Parathyroid adenoma (tissue), 2 donors: ENCODE results near the gene FRMD1.

Source experiments
- H2AFZ ChIP-seq: fragments of 300-600 bp; sonication (generic); one replicate; pipeline ENCODE4 v1.7.0; 2017; ENCODE audit warnings: antibody characterized with exemption, mild to moderate bottlenecking
- H3K27ac ChIP-seq: fragments of 300-600 bp; sonication (generic); one replicate; pipeline ENCODE4 v1.7.0; 2017
- H3K27me3 ChIP-seq: fragments of 300-600 bp; sonication (generic); one replicate; pipeline ENCODE4 v1.7.0; 2017; ENCODE audit warnings: low read length; ENCODE audit not compliant: control insufficient read depth, insufficient read depth
- H3K36me3 ChIP-seq: fragments of 300-600 bp; sonication (generic); one replicate; pipeline ENCODE4 v1.7.0; 2017; ENCODE audit warnings: low read length; ENCODE audit not compliant: control insufficient read depth, insufficient read depth
- H3K4me1 ChIP-seq: fragments of 300-600 bp; sonication (generic); one replicate; pipeline ENCODE4 v1.7.0; 2017; ENCODE audit warnings: control low read depth
- H3K4me2 ChIP-seq: fragments of 300-600 bp; sonication (generic); one replicate; pipeline ENCODE4 v1.7.0; 2017; ENCODE audit warnings: low read length
- H3K4me3 ChIP-seq: fragments of 300-600 bp; sonication (generic); one replicate; pipeline ENCODE4 v1.7.0; 2017; ENCODE audit warnings: low read depth, low read length
- H3K79me2 ChIP-seq: fragments of 300-600 bp; sonication (generic); one replicate; pipeline ENCODE4 v1.7.0; 2017; ENCODE audit warnings: control low read depth
- H3K9ac ChIP-seq: fragments of 300-600 bp; sonication (generic); one replicate; pipeline ENCODE4 v1.7.0; 2017; ENCODE audit warnings: mild to moderate bottlenecking
- H3K9me3 ChIP-seq: fragments of 300-600 bp; sonication (generic); one replicate; pipeline ENCODE4 v1.7.0; 2017; ENCODE audit warnings: low read length; ENCODE audit not compliant: control insufficient read depth
- CTCF ChIP-seq: fragments of 300-600 bp; sonication (generic); IDR thresholded peaks from one replicate; pipeline ENCODE4 v1.7.0; 2017; ENCODE audit warnings: antibody characterized with exemption, mild to moderate bottlenecking
- donor health status: primary hyperparathyroidism.

The FRMD1 gene

GRCh38 chr6:168075216-168075615 is 3.8 kb downstream of the FRMD1 start:
- no peak for TF ChIP-seq CTCF
- Histone ChIP-seq H3K36me3 (no peaks in the 10 kb centered on the region), H3K4me1 (no peaks in the 10 kb centered on the region), H3K79me2 (no peaks in the 10 kb centered on the region), H2AFZ (no peak overlapping the region), H3K4me3 (no peak overlapping the region), H3K27ac (no peak overlapping the region), H3K9me3 (no peaks in the 10 kb centered on the region), H3K4me2 (no peak overlapping the region), H3K27me3 (no peaks in the 10 kb centered on the region), H3K9ac (no peak overlapping the region)

GRCh38 chr6:168073937-168074730 is 4.9 kb downstream of the FRMD1 start:
- TF ChIP-seq CTCF: no peak
- no peak overlapping the region for H3K4me2 ChIP-seq
- H3K79me2 ChIP-seq: no peaks in the 10 kb centered on the region
- H3K27ac ChIP-seq: no peak overlapping the region
- H3K4me3 ChIP-seq: no peak overlapping the region
- H3K36me3 ChIP-seq: no peaks in the 10 kb centered on the region
- H3K27me3 ChIP-seq: no peaks in the 10 kb centered on the region
- no peak overlapping the region for H3K9ac ChIP-seq
- no peak overlapping the region for H2AFZ ChIP-seq
- no peaks in the 10 kb centered on the region for H3K4me1 ChIP-seq
- no peaks in the 10 kb centered on the region for H3K9me3 ChIP-seq

- Histone ChIP-seq H3K27me3 (no peaks in the 10 kb centered on the region), H3K36me3 (no peaks in the 10 kb centered on the region), H3K9ac (no peak overlapping the region), H3K4me3 (no peak overlapping the region), H2AFZ (no peak overlapping the region), H3K4me1 (no peaks in the 10 kb centered on the region), H3K27ac (no peak overlapping the region), H3K79me2 (no peaks in the 10 kb centered on the region), H3K9me3 (no peaks in the 10 kb centered on the region), H3K4me2 (no peak overlapping the region)
- no peak for TF ChIP-seq CTCF
Observed at GRCh38 chr6:168072730-168073129, 6.3 kb downstream of the FRMD1 start.

- H3K4me2 ChIP-seq: no peak overlapping the region
- no peaks in the 10 kb centered on the region for H3K9me3 ChIP-seq
Observed at GRCh38 chr6:168072261-168072660, 6.8 kb downstream of the FRMD1 start.

More at GRCh38 chr6:168072261-168072660, 6.8 kb downstream of the FRMD1 start:
- Histone ChIP-seq H3K9ac (no peak overlapping the region), H3K4me1 (no peaks in the 10 kb centered on the region), H3K27me3 (no peaks in the 10 kb centered on the region), H3K79me2 (no peaks in the 10 kb centered on the region), H3K27ac (no peak overlapping the region), H3K36me3 (no peaks in the 10 kb centered on the region), H2AFZ (no peak overlapping the region), H3K4me3 (no peak overlapping the region)
- TF ChIP-seq CTCF: no peak
